DOHH2 (cell line): ENCODE measurements around the gene MBD3L5.

Experiments
- H3F3A ChIP-seq: fragments of 200-600 bp; sonication (generic), shearing (Covaris generic); 2 replicates; pipeline ENCODE4 v1.6.0; 2016; ENCODE audit warnings: antibody characterized with exemption, mild to moderate bottlenecking; ENCODE audit not compliant: control insufficient read depth, insufficient read depth
- H3K27ac ChIP-seq: fragments of 200-600 bp; sonication (generic); 2 replicates; pipeline ENCODE4 v1.5.1; 2014; ENCODE audit warnings: low read depth, mild to moderate bottlenecking, low read length, moderate library complexity
- H3K27me3 ChIP-seq: fragments of 200-600 bp; sonication (generic); 2 replicates; pipeline ENCODE4 v1.6.1; 2014; ENCODE audit warnings: mild to moderate bottlenecking, low read length, mixed read lengths; ENCODE audit not compliant: control insufficient read depth
- H3K36me3 ChIP-seq: fragments of 200-600 bp; sonication (generic); 2 replicates; pipeline ENCODE4 v1.6.1; 2014; ENCODE audit warnings: mild to moderate bottlenecking, low read length, moderate library complexity, mixed read lengths; ENCODE audit not compliant: control insufficient read depth
- H3K4me1 ChIP-seq: fragments of 200-600 bp; sonication (generic); 2 replicates; pipeline ENCODE4 v1.6.1; 2014; ENCODE audit warnings: mild to moderate bottlenecking, low read length, mixed read lengths; ENCODE audit not compliant: control insufficient read depth
- H3K4me2 ChIP-seq: fragments of 200-600 bp; sonication (generic); 2 replicates; pipeline ENCODE4 v1.6.0; 2014; ENCODE audit warnings: mild to moderate bottlenecking, low read length, moderate library complexity
- H3K4me3 ChIP-seq: fragments of 200-600 bp; sonication (generic); 2 replicates; pipeline ENCODE4 v1.5.1; 2014; ENCODE audit warnings: mild to moderate bottlenecking, low read length, mixed read lengths
- H3K79me2 ChIP-seq: fragments of 200-600 bp; sonication (generic); 2 replicates; pipeline ENCODE4 v1.6.1; 2014; ENCODE audit warnings: mild to moderate bottlenecking, low read length, mixed read lengths; ENCODE audit not compliant: control insufficient read depth
- H3K9me2 ChIP-seq: fragments of 200-600 bp; sonication (generic); replicated peaks from 2 replicates; pipeline ENCODE4 v1.6.1; 2014; ENCODE audit warnings: mild to moderate bottlenecking, low read length, mixed read lengths; ENCODE audit not compliant: control insufficient read depth
- H3K9me3 ChIP-seq: fragments of 200-600 bp; sonication (generic); 2 replicates; pipeline ENCODE4 v1.6.1; 2014; ENCODE audit warnings: antibody characterized with exemption, low read length, mixed read lengths; ENCODE audit not compliant: control insufficient read depth, insufficient read depth
- H4K20me1 ChIP-seq: fragments of 200-600 bp; sonication (generic); 2 replicates; pipeline ENCODE4 v1.6.0; 2014; ENCODE audit warnings: low read depth, mild to moderate bottlenecking, antibody characterized with exemption, low read length, moderate library complexity; ENCODE audit not compliant: control insufficient read depth, insufficient read depth
- CTCF ChIP-seq: fragments of 200-600 bp; sonication (generic); IDR thresholded peaks from one replicate; pipeline ENCODE4 v1.5.1; 2014; ENCODE audit warnings: antibody characterized with exemption, mild to moderate bottlenecking, low read depth, low read length; ENCODE audit not compliant: poor library complexity, severe bottlenecking
- EZH2phosphoT487 ChIP-seq: fragments of 200-600 bp; sonication (generic); IDR thresholded peaks from 2 replicates; pipeline ENCODE4 v1.6.1; 2017; ENCODE audit warnings: borderline replicate concordance, mild to moderate bottlenecking, antibody characterized with exemption, low read length, moderate library complexity, mixed read lengths

MBD3L5 gene

GRCh38 chr19:6995054-6995453 lies 35.3 kb upstream of the MBD3L5 start:
- Histone ChIP-seq H3K27me3 (no peaks in the 10 kb centered on the region; the same call in 1 of the 2 replicates), H3K9me2 (no peaks in the 10 kb centered on the region), H3K4me3 (no peak overlapping the region), H3F3A (no peaks in the 10 kb centered on the region), H3K4me1 (no peaks in the 10 kb centered on the region), H3K36me3 (no peaks in the 10 kb centered on the region), H3K9me3 (peaks cover 11% of the 10 kb centered on the region; the same call in 1 of the 2 replicates), H4K20me1 (no peaks in the 10 kb centered on the region), H3K79me2 (no peaks in the 10 kb centered on the region), H3K27ac (no peak overlapping the region), H3K4me2 (no peak overlapping the region)
- TF ChIP-seq CTCF, result no peak
- no peak for TF ChIP-seq EZH2phosphoT487

- Histone ChIP-seq H3K27ac (no peak overlapping the region), H3K4me3 (no peak overlapping the region), H3K79me2 (no peaks in the 10 kb centered on the region), H3K4me1 (no peaks in the 10 kb centered on the region), H3F3A (no peaks in the 10 kb centered on the region), H4K20me1 (no peaks in the 10 kb centered on the region), H3K27me3 (no peaks in the 10 kb centered on the region; the same call in none of the 2 replicates), H3K9me2 (no peaks in the 10 kb centered on the region), H3K9me3 (peaks cover 11% of the 10 kb centered on the region; the same call in 1 of the 2 replicates), H3K36me3 (no peaks in the 10 kb centered on the region), H3K4me2 (no peak overlapping the region)
- TF ChIP-seq CTCF, result no peak
- no peak for TF ChIP-seq EZH2phosphoT487
Measured at GRCh38 chr19:6996810-6997209, 33.6 kb upstream of the MBD3L5 start.

GRCh38 chr19:6997679-6998445 lies 32.5 kb upstream of the MBD3L5 start:
- peaks cover 11% of the 10 kb centered on the region; the same call in 1 of the 2 replicates for H3K9me3 ChIP-seq
- H3K4me2 ChIP-seq, result no peak overlapping the region
- H3F3A ChIP-seq, result no peaks in the 10 kb centered on the region
- no peaks in the 10 kb centered on the region; the same call in none of the 2 replicates for H3K27me3 ChIP-seq
- no peak overlapping the region for H3K27ac ChIP-seq
- TF ChIP-seq EZH2phosphoT487 (no peak), CTCF (no peak)
- no peaks in the 10 kb centered on the region for H3K9me2 ChIP-seq
- H4K20me1 ChIP-seq, result no peaks in the 10 kb centered on the region
- H3K4me3 ChIP-seq, result no peak overlapping the region
- H3K4me1 ChIP-seq, result no peaks in the 10 kb centered on the region
- no peaks in the 10 kb centered on the region for H3K79me2 ChIP-seq
- H3K36me3 ChIP-seq, result no peaks in the 10 kb centered on the region
